Activated CD4-positive, alpha-beta T cell treated with anti-CD3 and anti-CD28 coated beads for 24 hours (primary cell): ENCODE measurements around the gene PPFIA3.
"Not testable (repeated sequence)": the region's sequence is repeated elsewhere in the genome, so short reads cannot be mapped to it uniquely, and the experiment has no call there.

ENCODE experiments used
- DNase-seq, 2 donors: peaks; one replicate each; pipeline ENCODE4 v3.0.0-alpha.2; 2020; ENCODE audit warnings: low read depth in 2 of 2

Gene PPFIA3

GRCh38 chr19:49150106-49150943 lies 31.0 kb downstream of the PPFIA3 start:
- DNase-seq: peak in 1 of 2 donors; percentile 26

- DNase-seq: no peak
Observed at GRCh38 chr19:49150944-49151243, 31.6 kb downstream of the PPFIA3 start.

GRCh38 chr19:49151267-49152118 lies 32.1 kb downstream of the PPFIA3 start:
- DNase-seq: peak in 1 of 2 donors; percentile 30

- no peak for DNase-seq
Observed at GRCh38 chr19:49152119-49152550, 32.8 kb downstream of the PPFIA3 start.

GRCh38 chr19:49153167-49153809 lies 33.9 kb downstream of the PPFIA3 start:
- DNase-seq: no peak

GRCh38 chr19:49154279-49154678 lies 34.9 kb downstream of the PPFIA3 start:
- no peak for DNase-seq

- no peak for DNase-seq
Observed at GRCh38 chr19:49155005-49155819, 35.9 kb downstream of the PPFIA3 start, which contains the start of gene HRC. HRC (minus strand) TSS chr19:49155396; CDS start chr19:49155237, 159 bp downstream.

- no peak for DNase-seq
Observed at GRCh38 chr19:49155820-49156346, 36.5 kb downstream of the PPFIA3 start.

- peak in 1 of 2 donors; percentile 61 for DNase-seq
Observed at GRCh38 chr19:49157445-49158224, 38.3 kb downstream of the PPFIA3 start, which contains the start of gene TRPM4. TRPM4 (plus strand) TSS chr19:49157792; CDS start chr19:49157867, 75 bp downstream.

GRCh38 chr19:49160450-49161189 lies 41.3 kb downstream of the PPFIA3 start:
- DNase-seq: no peak

GRCh38 chr19:49161987-49162386 lies 42.6 kb downstream of the PPFIA3 start:
- no peak for DNase-seq

- DNase-seq: no peak
Observed at GRCh38 chr19:49165111-49165750, 45.9 kb downstream of the PPFIA3 start.

- no peak for DNase-seq
Observed at GRCh38 chr19:49165865-49166301, 46.5 kb downstream of the PPFIA3 start.

GRCh38 chr19:49167857-49168409 lies 48.6 kb downstream of the PPFIA3 start:
- DNase-seq: no peak

GRCh38 chr19:49168421-49168820 lies 49.1 kb downstream of the PPFIA3 start:
- no peak for DNase-seq

- no peak for DNase-seq
Observed at GRCh38 chr19:49173198-49173597, 53.9 kb downstream of the PPFIA3 start.

- no peak for DNase-seq
Observed at GRCh38 chr19:49180659-49181058, 61.3 kb downstream of the PPFIA3 start.

GRCh38 chr19:49182010-49182847 lies 62.9 kb downstream of the PPFIA3 start:
- DNase-seq: not testable (repeated sequence)
